Trophoblast cell (in vitro differentiated cells and primary cell): ENCODE measurements around the gene ZMYND8.

Experiments
- DNase-seq, 2 donors: peaks; one replicate each; pipeline ENCODE4 v3.0.0-alpha.2; 2016
- H2AFZ ChIP-seq: 2 replicates; pipeline ENCODE4 v1.6.1; 2013; ENCODE audit warnings: low read length, moderate library complexity, mild to moderate bottlenecking; ENCODE audit not compliant: insufficient read depth, poor library complexity
- H2AK5ac ChIP-seq: 2 replicates; pipeline ENCODE4 v1.6.1; 2013; ENCODE audit warnings: mild to moderate bottlenecking, low read length
- H2BK120ac ChIP-seq: 2 replicates; pipeline ENCODE4 v1.6.1; 2013; ENCODE audit warnings: low read length, mild to moderate bottlenecking, moderate library complexity; ENCODE audit not compliant: insufficient read depth, poor library complexity
- H2BK12ac ChIP-seq: 2 replicates; pipeline ENCODE4 v1.6.1; 2013; ENCODE audit warnings: mild to moderate bottlenecking, low read length, moderate library complexity
- H2BK5ac ChIP-seq: 2 replicates; pipeline ENCODE4 v1.6.1; 2013; ENCODE audit warnings: low read length, low read depth, moderate library complexity, mild to moderate bottlenecking; ENCODE audit not compliant: poor library complexity
- H3K14ac ChIP-seq: 2 replicates; pipeline ENCODE4 v1.6.1; 2013; ENCODE audit warnings: mild to moderate bottlenecking, low read length
- H3K18ac ChIP-seq: 2 replicates; pipeline ENCODE4 v1.6.1; 2013; ENCODE audit warnings: mild to moderate bottlenecking, low read length
- H3K23ac ChIP-seq: 2 replicates; pipeline ENCODE4 v1.6.1; 2013; ENCODE audit warnings: low read length
- H3K27ac ChIP-seq: 2 replicates; pipeline ENCODE4 v1.5.1; 2013; ENCODE audit warnings: low read depth, mild to moderate bottlenecking, inconsistent platforms, low read length, moderate library complexity
- H3K27me3 ChIP-seq: 2 replicates; pipeline ENCODE4 v1.6.1; 2013; ENCODE audit warnings: inconsistent platforms, mild to moderate bottlenecking, low read length, moderate library complexity; ENCODE audit not compliant: insufficient read depth
- H3K36me3 ChIP-seq, 2 experiments: 1 replicate in 1 of 2; 2 replicates in 1 of 2; pipeline ENCODE4 v1.6.1; 2013; ENCODE audit warnings: low read length in 2 of 2, mild to moderate bottlenecking in 2 of 2, moderate library complexity in 1 of 2; ENCODE audit not compliant: insufficient read depth in 2 of 2, control insufficient read depth in 1 of 2
- H3K4ac ChIP-seq: 2 replicates; pipeline ENCODE4 v1.6.1; 2013; ENCODE audit warnings: low read depth, mild to moderate bottlenecking, low read length, moderate library complexity
- H3K4me1 ChIP-seq, 2 experiments: 1 replicate in 1 of 2; 2 replicates in 1 of 2; pipeline ENCODE4 v1.6.1; 2013; ENCODE audit warnings: low read length in 2 of 2, mild to moderate bottlenecking in 2 of 2, moderate library complexity in 1 of 2; ENCODE audit not compliant: insufficient read depth in 2 of 2, control insufficient read depth in 1 of 2
- H3K4me2 ChIP-seq: 2 replicates; pipeline ENCODE4 v1.6.1; 2013; ENCODE audit warnings: inconsistent platforms, mild to moderate bottlenecking, low read length, moderate library complexity
- H3K4me3 ChIP-seq: 2 replicates; pipeline ENCODE4 v1.5.1; 2013; ENCODE audit warnings: mild to moderate bottlenecking, low read depth, low read length, inconsistent platforms
- H3K79me1 ChIP-seq: one replicate; pipeline ENCODE4 v1.6.1; 2013; ENCODE audit warnings: low read length
- H3K79me2 ChIP-seq: 2 replicates; pipeline ENCODE4 v1.6.1; 2013; ENCODE audit warnings: low read length, mild to moderate bottlenecking; ENCODE audit not compliant: control insufficient read depth, insufficient read depth, poor library complexity
- H3K9ac ChIP-seq: 2 replicates; pipeline ENCODE4 v1.6.1; 2013; ENCODE audit warnings: mild to moderate bottlenecking, low read length
- H3K9me3 ChIP-seq: 2 replicates; pipeline ENCODE4 v1.6.1; 2013; ENCODE audit warnings: low read depth, mild to moderate bottlenecking, control low read depth, inconsistent platforms, low read length; ENCODE audit not compliant: insufficient read depth
- H4K12ac ChIP-seq: 2 replicates; pipeline ENCODE4 v1.6.1; 2013; ENCODE audit warnings: low read depth, mild to moderate bottlenecking, low read length, moderate library complexity
- H4K8ac ChIP-seq: 2 replicates; pipeline ENCODE4 v1.6.1; 2013; ENCODE audit warnings: low read depth, mild to moderate bottlenecking, low read length, moderate library complexity
- H4K91ac ChIP-seq: one replicate; pipeline ENCODE4 v1.6.1; 2013; ENCODE audit warnings: low read depth, mild to moderate bottlenecking, low read length, moderate library complexity
- WGBS: extraction: QIAGEN DNeasy Blood & Tissue Kit; methylation state at CpG from one replicate; pipeline ENCODE4 v1.1.7; 2013; ENCODE audit warnings: missing lambda C conversion rate; ENCODE audit not compliant: insufficient read length, insufficient coverage; ENCODE audit errors: extremely low coverage; 5-methylcytosine and 5-hydroxymethylcytosine counted together

The ZMYND8 gene

DNA sequence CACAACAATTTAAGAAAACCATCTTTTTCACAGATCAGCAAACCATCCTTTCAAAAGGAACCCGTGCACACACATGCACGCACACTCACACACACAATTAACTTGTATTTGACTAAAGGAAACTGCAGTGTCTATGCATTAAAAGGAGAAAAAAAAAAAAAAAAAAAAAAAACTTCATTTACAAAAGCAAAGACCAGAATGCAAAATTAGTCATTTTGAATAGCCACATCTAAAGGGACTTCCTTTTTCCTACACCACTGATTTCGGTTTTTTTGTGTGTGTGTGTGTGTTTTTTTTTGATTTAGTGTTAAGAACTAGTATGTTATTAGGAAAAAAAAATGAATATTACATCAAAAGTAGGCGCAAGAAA is 6.3 kb downstream of the ZMYND8 start:
- no peak overlapping the region for H3K9ac ChIP-seq
- no peak overlapping the region for H2BK12ac ChIP-seq
- H2AK5ac ChIP-seq: no peak overlapping the region
- H3K18ac ChIP-seq: no peak overlapping the region
- H4K8ac ChIP-seq: no peak overlapping the region
- H3K14ac ChIP-seq: no peak overlapping the region
- H3K79me1 ChIP-seq: peaks cover 48% of the 10 kb centered on the region
- H3K27ac ChIP-seq: peak overlapping the region; percentile 36
- H3K23ac ChIP-seq: no peak overlapping the region
- whole genome bisulfite sequencing: no CpG with 5 or more reads among the region's 4 CpGs
- peaks cover 22% of the 10 kb centered on the region for H3K79me2 ChIP-seq
- DNase-seq: no peak
- H4K91ac ChIP-seq: no peak overlapping the region
- no peak overlapping the region for H4K12ac ChIP-seq
- no peaks in the 10 kb centered on the region for H3K27me3 ChIP-seq
- no peaks in the 10 kb centered on the region for H3K9me3 ChIP-seq
- H3K36me3 ChIP-seq: peaks cover 8 to 10% of the 10 kb centered on the region in 2 experiments
- H2BK5ac ChIP-seq: no peak overlapping the region
- no peak overlapping the region for H2AFZ ChIP-seq
- peak overlapping the region; percentile 18 for H3K4me2 ChIP-seq
- peaks cover 37 to 55% of the 10 kb centered on the region in 2 experiments for H3K4me1 ChIP-seq
- H3K4ac ChIP-seq: peak overlapping the region; percentile 28
- H3K4me3 ChIP-seq: no peak overlapping the region
- no peak overlapping the region for H2BK120ac ChIP-seq

DNA sequence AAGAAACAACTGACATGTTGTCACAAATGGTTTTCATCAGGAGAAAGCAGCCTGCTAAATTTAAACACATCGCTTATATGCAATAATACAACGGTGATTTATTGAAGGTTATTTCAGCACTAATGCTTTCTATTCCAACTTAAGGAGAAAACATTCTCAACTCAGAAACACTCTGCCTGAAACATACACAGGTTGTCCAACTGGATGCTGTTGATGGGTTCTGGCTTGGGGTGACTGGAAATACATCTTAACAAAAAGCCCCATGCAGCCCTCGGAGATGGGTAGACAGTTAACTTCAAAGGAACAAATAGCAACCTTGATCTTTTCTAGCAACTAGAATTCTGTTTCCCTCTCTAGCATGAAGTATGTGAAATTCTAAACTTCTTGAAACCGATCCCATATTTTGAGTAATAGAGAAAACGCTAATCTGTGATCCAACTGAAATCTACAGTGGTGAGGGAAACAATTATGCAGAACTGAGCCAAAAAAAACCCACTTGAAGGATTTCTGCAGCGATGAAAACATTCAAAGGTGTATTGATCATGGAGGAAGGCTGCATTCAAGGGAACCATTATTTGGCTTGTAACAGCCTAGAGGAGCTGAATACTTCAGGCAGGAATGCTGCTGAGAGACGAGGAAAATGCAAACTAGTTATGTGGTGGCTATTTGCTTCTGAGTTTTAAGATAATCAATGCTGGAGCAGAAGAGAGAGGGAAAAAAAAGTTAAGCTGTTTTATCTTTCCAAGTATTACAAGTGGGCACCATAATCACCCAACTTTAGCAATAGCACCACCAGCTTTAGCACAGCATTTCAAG is 6.9 kb downstream of the ZMYND8 start:
- Histone ChIP-seq H2AFZ (no peak overlapping the region), H3K36me3 (peaks cover 9 to 11% of the 10 kb centered on the region in 2 experiments), H2BK120ac (no peak overlapping the region), H4K91ac (no peak overlapping the region), H4K12ac (no peak overlapping the region), H3K27ac (peak overlapping the region; percentile 69), H3K9ac (no peak overlapping the region), H3K4ac (peak overlapping the region; percentile 28), H2BK12ac (no peak overlapping the region), H3K14ac (no peak overlapping the region), H2BK5ac (no peak overlapping the region), H4K8ac (no peak overlapping the region), H3K18ac (no peak overlapping the region), H3K79me2 (peaks cover 19% of the 10 kb centered on the region), H3K23ac (no peak overlapping the region), H2AK5ac (no peak overlapping the region), H3K4me2 (peak overlapping the region; percentile 18), H3K79me1 (peaks cover 42% of the 10 kb centered on the region), H3K4me1 (peaks cover 34 to 51% of the 10 kb centered on the region in 2 experiments), H3K4me3 (no peak overlapping the region), H3K27me3 (no peaks in the 10 kb centered on the region), H3K9me3 (no peaks in the 10 kb centered on the region)
- peak in 1 of 2 donors; percentile 30 for DNase-seq
- WGBS: no CpG with 5 or more reads among the region's 7 CpGs

DNA sequence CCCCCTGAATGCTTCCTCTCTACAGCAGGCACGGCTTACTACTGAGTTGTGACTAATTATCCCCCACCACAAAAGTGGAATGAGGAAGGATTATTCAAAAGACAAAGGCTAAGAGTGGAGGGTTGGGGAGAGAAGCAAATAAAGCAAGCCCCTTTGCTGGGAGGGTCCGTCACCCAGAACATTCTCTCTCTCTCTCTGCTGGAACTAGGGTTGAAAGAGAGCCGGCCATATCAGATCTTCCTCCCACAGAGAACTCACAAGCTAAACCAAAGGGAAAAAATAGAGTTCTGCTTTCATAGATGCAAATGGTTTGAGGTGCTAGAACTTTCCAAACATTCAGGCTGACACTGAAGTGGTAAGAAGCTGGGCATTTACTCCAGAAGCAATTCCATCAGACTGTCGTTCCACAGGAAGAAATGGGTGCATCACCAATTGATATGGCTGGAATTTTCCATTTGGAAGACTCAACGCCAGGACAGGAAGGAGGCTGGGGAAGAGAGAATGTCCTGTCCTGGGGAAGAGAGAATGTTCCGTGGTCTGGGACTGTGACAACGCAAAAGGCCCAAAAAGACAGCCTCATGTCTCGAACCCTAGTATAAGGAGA is 7.9 kb downstream of the ZMYND8 start:
- Histone ChIP-seq H2BK12ac (peak overlapping the region; percentile 74), H3K79me1 (peaks cover 34% of the 10 kb centered on the region), H3K27me3 (no peaks in the 10 kb centered on the region), H4K8ac (peak overlapping the region; percentile 84), H2AK5ac (peak overlapping the region; percentile 92), H3K4me2 (peak overlapping the region; percentile 20), H2BK120ac (peak overlapping the region; percentile 84), H3K4ac (peak overlapping the region; percentile 42), H3K27ac (peak overlapping the region; percentile 69), H3K18ac (peak overlapping the region; percentile 76), H3K9me3 (no peaks in the 10 kb centered on the region), H3K23ac (no peak overlapping the region), H2AFZ (no peak overlapping the region), H4K12ac (peak overlapping the region; percentile 13), H3K4me1 (peaks cover 30 to 44% of the 10 kb centered on the region in 2 experiments), H3K79me2 (peaks cover 16% of the 10 kb centered on the region), H4K91ac (peak overlapping the region; percentile 92), H2BK5ac (peak overlapping the region; percentile 89), H3K9ac (no peak overlapping the region), H3K36me3 (peaks cover 9 to 11% of the 10 kb centered on the region in 2 experiments), H3K4me3 (no peak overlapping the region), H3K14ac (peak overlapping the region; percentile 38)
- DNase-seq: peak in 1 of 2 donors; percentile 34
- whole genome bisulfite sequencing: no CpG with 5 or more reads among the region's 8 CpGs

DNA sequence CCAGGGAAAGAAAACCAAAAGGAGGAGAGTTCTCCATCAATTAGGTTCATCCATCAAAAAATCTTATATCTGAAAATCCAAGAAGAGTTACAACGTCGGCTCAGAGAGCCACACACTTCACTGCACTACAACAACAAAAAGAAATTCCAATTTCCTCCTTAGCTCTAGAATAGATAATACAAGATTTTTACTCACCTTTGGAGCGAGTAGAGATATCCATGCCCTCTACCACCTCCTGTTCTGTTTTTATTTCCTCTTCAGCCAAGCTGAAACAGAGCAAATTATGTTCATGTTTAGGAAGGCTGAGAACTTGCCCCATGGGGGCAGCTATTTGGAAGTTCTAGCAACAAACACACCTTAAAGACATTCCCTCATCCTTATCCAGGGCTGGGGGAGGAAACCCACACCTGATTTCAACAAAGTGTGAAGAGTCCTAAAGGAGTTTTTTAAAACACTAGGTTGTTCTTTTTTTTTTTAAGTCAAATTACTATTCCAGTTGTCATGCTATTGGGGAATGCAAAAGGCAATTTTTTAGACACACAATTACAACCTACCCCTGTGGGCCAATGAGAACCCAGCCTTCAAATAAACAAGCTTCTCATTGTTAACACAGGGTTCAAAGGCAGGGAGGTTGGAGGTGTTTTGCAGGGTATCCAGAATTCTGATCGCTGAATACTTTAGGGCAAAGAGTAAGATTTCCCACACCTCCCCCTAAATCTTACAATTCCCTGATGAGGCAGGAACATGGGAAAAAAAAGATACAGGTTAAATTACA is 8.7 kb downstream of the ZMYND8 start:
- peak overlapping the region; percentile 70 for H2BK12ac ChIP-seq
- peaks cover 27 to 40% of the 10 kb centered on the region in 2 experiments for H3K4me1 ChIP-seq
- H3K9me3 ChIP-seq: no peaks in the 10 kb centered on the region
- H3K27me3 ChIP-seq: no peaks in the 10 kb centered on the region
- H3K14ac ChIP-seq: no peak overlapping the region
- H3K27ac ChIP-seq: peak overlapping the region; percentile 69
- no peak overlapping the region for H3K4me3 ChIP-seq
- H3K23ac ChIP-seq: no peak overlapping the region
- H3K4ac ChIP-seq: peak overlapping the region; percentile 57
- peaks cover 31% of the 10 kb centered on the region for H3K79me1 ChIP-seq
- peaks cover 19% of the 10 kb centered on the region for H3K79me2 ChIP-seq
- H3K18ac ChIP-seq: no peak overlapping the region
- H3K4me2 ChIP-seq: peak overlapping the region; percentile 20
- no CpG with 5 or more reads among the region's 4 CpGs for WGBS
- H2BK120ac ChIP-seq: peak overlapping the region; percentile 84
- peak overlapping the region; percentile 84 for H4K8ac ChIP-seq
- H3K36me3 ChIP-seq: peaks cover 11 to 14% of the 10 kb centered on the region in 2 experiments
- no peak overlapping the region for H2AK5ac ChIP-seq
- H3K9ac ChIP-seq: no peak overlapping the region
- peak overlapping the region; percentile 89 for H2BK5ac ChIP-seq
- peak overlapping the region; percentile 92 for H4K91ac ChIP-seq
- no peak for DNase-seq
- H2AFZ ChIP-seq: no peak overlapping the region
- H4K12ac ChIP-seq: no peak overlapping the region
